ENCODE data around the gene E2F2.

The E2F2 gene

GRCh38 chr1:23483321-23484252 is 47.4 kb downstream of the E2F2 start, which contains the start of gene ASAP3:
Gene ASAP3 (minus strand): TSS chr1:23484179. CDS start chr1:23484133, 46 bp downstream.
- peak; percentile 62 for DNase-seq (ENCODE audit: low spot score)

GRCh38 chr1:23481904-23482303 is 49.1 kb downstream of the E2F2 start:
- no peak for DNase-seq (ENCODE audit: low spot score)

- DNase-seq (ENCODE audit: low spot score): no peak
Observed at GRCh38 chr1:23481026-23481597, 49.9 kb downstream of the E2F2 start.

GRCh38 chr1:23480187-23481025 is 50.6 kb downstream of the E2F2 start:
- DNase-seq (ENCODE audit: low spot score): no peak

- DNase-seq (ENCODE audit: low spot score): no peak
Observed at GRCh38 chr1:23479666-23479941, 51.4 kb downstream of the E2F2 start.

GRCh38 chr1:23478896-23479665 is 52.0 kb downstream of the E2F2 start:
- DNase-seq (ENCODE audit: low spot score): peak; percentile 61

GRCh38 chr1:23477359-23478144 is 53.5 kb downstream of the E2F2 start:
- DNase-seq (ENCODE audit: low spot score): no peak

- DNase-seq (ENCODE audit: low spot score): no peak
Observed at GRCh38 chr1:23475641-23476040, 55.4 kb downstream of the E2F2 start.

GRCh38 chr1:23475134-23475628 is 55.9 kb downstream of the E2F2 start:
- no peak for DNase-seq (ENCODE audit: low spot score)

GRCh38 chr1:23473037-23473800 is 57.8 kb downstream of the E2F2 start:
- no peak for DNase-seq (ENCODE audit: low spot score)

GRCh38 chr1:23472351-23473036 is 58.5 kb downstream of the E2F2 start:
- no peak for DNase-seq (ENCODE audit: low spot score)

- no peak for DNase-seq (ENCODE audit: low spot score)
Observed at GRCh38 chr1:23471473-23472075, 59.5 kb downstream of the E2F2 start.

GRCh38 chr1:23470282-23471070 is 60.6 kb downstream of the E2F2 start:
- DNase-seq (ENCODE audit: low spot score): no peak

- DNase-seq (ENCODE audit: low spot score): no peak
Observed at GRCh38 chr1:23469372-23469982, 61.6 kb downstream of the E2F2 start.

GRCh38 chr1:23466423-23466989 is 64.5 kb downstream of the E2F2 start:
- no peak for DNase-seq (ENCODE audit: low spot score)

- no peak for DNase-seq (ENCODE audit: low spot score)
Observed at GRCh38 chr1:23463286-23463685, 67.7 kb downstream of the E2F2 start.

- no peak for DNase-seq (ENCODE audit: low spot score)
Observed at GRCh38 chr1:23462766-23463165, 68.3 kb downstream of the E2F2 start.

GRCh38 chr1:23461050-23461449 is 70.0 kb downstream of the E2F2 start:
- DNase-seq (ENCODE audit: low spot score): no peak
